Neutrophil (primary cell): ENCODE data around the gene ADGRV1.
"Not testable (repeated sequence)": the region's sequence is repeated elsewhere in the genome, so short reads cannot be mapped to it uniquely, and the experiment has no call there.

Experiments
- H3K27ac ChIP-seq: fragments of 200-600 bp; sonication (generic); 2 replicates; pipeline ENCODE4 v1.5.1; 2016; ENCODE audit warnings: mild to moderate bottlenecking, moderate library complexity
- H3K27me3 ChIP-seq: fragments of 200-600 bp; sonication (generic); 2 replicates; pipeline ENCODE4 v1.6.0; 2016; ENCODE audit warnings: mild to moderate bottlenecking
- H3K36me3 ChIP-seq: fragments of 200-600 bp; sonication (generic); 2 replicates; pipeline ENCODE4 v1.5.1; 2017
- H3K4me1 ChIP-seq, 2 experiments: fragments of 200-600 bp in 1 of 2; sonication (generic) in 1 of 2; 1 replicate in 1 of 2; 2 replicates in 1 of 2; pipeline versions ENCODE4 v1.5.1 to v1.6.1; 2013 to 2016; ENCODE audit warnings: low read depth in 1 of 2, low read length in 1 of 2, mild to moderate bottlenecking in 1 of 2, moderate library complexity in 1 of 2; ENCODE audit not compliant: control insufficient read depth in 1 of 2, insufficient read depth in 1 of 2
- H3K4me3 ChIP-seq, 2 experiments: fragments of 200-600 bp in 1 of 2; sonication (generic) in 1 of 2; 1 replicate in 1 of 2; 2 replicates in 1 of 2; pipeline ENCODE4 v1.5.1; 2013 to 2016; ENCODE audit warnings: low read depth in 1 of 2, low read length in 1 of 2, mild to moderate bottlenecking in 1 of 2, moderate library complexity in 1 of 2
- H3K9me3 ChIP-seq: fragments of 200-600 bp; sonication (generic); 2 replicates; pipeline ENCODE4 v1.5.1; 2016
- TF ChIP-seq, protein P1 (sequence below): fragments of 200-600 bp; sonication (generic); IDR thresholded peaks from 2 replicates; pipeline ENCODE4 v1.5.1; 2016; ENCODE audit warnings: antibody characterized with exemption

Gene ADGRV1

DNA sequence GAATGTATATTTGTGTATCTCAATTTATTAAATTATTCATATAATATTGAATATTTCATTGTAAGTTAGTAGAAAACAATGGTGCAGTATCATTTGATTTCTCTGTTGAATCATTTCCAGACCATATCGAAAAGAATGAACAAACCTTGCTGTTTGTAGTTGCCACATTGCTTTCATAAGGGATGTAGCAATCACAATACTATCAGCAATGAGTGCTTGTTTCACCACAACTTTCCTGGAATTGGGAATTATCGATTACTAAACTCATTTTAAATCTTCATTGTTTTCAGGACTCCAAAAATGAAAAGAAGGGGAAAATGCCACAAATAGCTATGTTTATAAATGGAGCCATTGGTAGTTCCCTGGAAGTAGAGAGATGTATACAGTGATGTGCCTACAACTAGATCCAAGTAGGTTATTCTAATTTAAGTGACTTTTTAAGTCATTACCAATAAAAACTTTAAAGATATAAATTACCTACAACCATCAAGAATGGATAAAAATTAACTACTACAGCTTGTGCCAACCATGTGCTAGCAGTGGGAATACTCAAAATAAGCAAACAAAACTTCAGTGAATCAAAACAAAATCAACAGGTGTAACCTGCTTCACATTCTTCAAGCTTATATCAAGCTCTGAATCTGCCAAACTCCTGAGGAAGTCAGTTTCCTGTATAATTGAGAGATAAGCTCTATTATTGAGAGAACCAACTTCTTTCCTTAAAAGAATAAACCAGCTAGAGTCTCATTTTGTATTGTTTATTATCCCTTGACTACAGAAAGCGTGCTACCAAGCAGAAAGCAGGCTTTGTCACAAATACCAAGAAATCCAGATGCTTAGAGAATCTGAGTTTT is 358.6 kb downstream of the ADGRV1 start:
- no peaks in the 10 kb centered on the region for H3K9me3 ChIP-seq
- H3K27ac ChIP-seq, result no peak overlapping the region
- TF ChIP-seq, protein P1, sequence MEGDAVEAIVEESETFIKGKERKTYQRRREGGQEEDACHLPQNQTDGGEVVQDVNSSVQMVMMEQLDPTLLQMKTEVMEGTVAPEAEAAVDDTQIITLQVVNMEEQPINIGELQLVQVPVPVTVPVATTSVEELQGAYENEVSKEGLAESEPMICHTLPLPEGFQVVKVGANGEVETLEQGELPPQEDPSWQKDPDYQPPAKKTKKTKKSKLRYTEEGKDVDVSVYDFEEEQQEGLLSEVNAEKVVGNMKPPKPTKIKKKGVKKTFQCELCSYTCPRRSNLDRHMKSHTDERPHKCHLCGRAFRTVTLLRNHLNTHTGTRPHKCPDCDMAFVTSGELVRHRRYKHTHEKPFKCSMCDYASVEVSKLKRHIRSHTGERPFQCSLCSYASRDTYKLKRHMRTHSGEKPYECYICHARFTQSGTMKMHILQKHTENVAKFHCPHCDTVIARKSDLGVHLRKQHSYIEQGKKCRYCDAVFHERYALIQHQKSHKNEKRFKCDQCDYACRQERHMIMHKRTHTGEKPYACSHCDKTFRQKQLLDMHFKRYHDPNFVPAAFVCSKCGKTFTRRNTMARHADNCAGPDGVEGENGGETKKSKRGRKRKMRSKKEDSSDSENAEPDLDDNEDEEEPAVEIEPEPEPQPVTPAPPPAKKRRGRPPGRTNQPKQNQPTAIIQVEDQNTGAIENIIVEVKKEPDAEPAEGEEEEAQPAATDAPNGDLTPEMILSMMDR, result no peak
- no peaks in the 10 kb centered on the region for H3K4me1 ChIP-seq
- H3K27me3 ChIP-seq, result no peaks in the 10 kb centered on the region
- H3K4me3 ChIP-seq, result no peak overlapping the region
- no peaks in the 10 kb centered on the region for H3K36me3 ChIP-seq

- Histone ChIP-seq H3K4me1 (no peaks in the 10 kb centered on the region), H3K27ac (no peak overlapping the region), H3K36me3 (no peaks in the 10 kb centered on the region), H3K4me3 (no peak overlapping the region), H3K9me3 (no peaks in the 10 kb centered on the region), H3K27me3 (no peaks in the 10 kb centered on the region)
- TF ChIP-seq, protein P1, result no peak
Observed at GRCh38 chr5:90917928-90918668, 359.5 kb downstream of the ADGRV1 start.

DNA sequence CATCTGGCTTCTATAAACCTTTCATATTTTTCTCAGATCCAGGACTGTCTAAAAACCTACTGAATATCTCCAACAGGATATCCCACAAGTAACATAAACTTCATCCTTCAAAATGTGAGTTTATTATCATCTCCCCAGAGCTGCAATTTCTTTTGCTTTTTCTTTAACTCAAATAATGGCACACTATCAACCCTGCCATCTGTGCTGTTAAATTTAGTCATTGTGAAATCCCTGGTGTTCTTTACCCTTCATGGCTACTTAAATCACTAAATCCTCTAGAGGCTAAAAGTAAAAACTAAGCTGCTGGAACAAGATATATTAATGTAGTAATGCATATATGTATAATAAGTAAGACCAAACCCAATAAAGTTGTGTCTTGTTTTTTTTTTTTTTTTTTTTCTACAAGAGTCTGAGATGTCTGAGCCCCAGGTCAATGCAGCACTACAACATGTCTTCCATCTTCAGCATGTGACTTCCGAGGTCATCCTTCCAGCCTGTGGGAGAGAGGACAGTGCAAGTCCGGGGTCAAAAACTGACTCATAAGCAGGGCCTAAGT is 362.9 kb downstream of the ADGRV1 start:
- TF ChIP-seq, protein P1, result no peak
- Histone ChIP-seq H3K9me3 (no peaks in the 10 kb centered on the region), H3K36me3 (no peaks in the 10 kb centered on the region), H3K4me3 (no peak overlapping the region), H3K27ac (no peak overlapping the region), H3K4me1 (no peaks in the 10 kb centered on the region), H3K27me3 (no peaks in the 10 kb centered on the region)

GRCh38 chr5:90924222-90924621 is 365.6 kb downstream of the ADGRV1 start:
- H3K36me3 ChIP-seq, H3K9me3 ChIP-seq, H3K27me3 ChIP-seq, H3K27ac ChIP-seq, H3K4me3 ChIP-seq, H3K4me1 ChIP-seq: not testable (repeated sequence)

- H3K9me3 ChIP-seq, H3K36me3 ChIP-seq, H3K27me3 ChIP-seq, H3K4me1 ChIP-seq, H3K4me3 ChIP-seq, H3K27ac ChIP-seq: not testable (repeated sequence)
Observed at GRCh38 chr5:90929013-90929839, 370.6 kb downstream of the ADGRV1 start.

DNA sequence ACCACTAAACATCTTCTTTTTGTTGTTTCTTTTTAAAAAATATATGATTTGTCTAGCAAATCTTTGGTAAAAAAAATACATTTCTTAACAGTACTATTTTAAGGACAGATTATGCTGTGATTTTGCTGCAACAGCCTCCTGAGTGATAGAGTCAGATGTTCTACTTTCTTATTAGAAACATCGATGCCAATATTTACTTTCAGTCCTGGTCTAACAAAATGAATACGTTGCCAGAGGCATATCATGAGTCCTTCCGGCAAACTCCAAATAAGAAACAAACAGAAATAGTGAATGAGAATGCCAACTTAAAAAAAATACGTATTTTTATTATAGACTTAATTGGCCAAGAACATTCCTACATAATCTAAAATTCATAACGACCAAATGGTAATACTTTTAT is 371.5 kb downstream of the ADGRV1 start:
- no peak overlapping the region for H3K4me3 ChIP-seq

More for the DNA sequence above, 371.5 kb downstream of the ADGRV1 start:
- no peaks in the 10 kb centered on the region for H3K9me3 ChIP-seq
- TF ChIP-seq, protein P1, result no peak
- H3K36me3 ChIP-seq, result no peaks in the 10 kb centered on the region
- no peaks in the 10 kb centered on the region for H3K4me1 ChIP-seq
- no peak overlapping the region for H3K27ac ChIP-seq
- H3K27me3 ChIP-seq, result no peaks in the 10 kb centered on the region
